Esophagus squamous epithelium (tissue), 4 donors: ENCODE data around the gene SORL1-AS1.

ENCODE experiments used
- CTCF ChIP-seq, 6 experiments: fragments of 450-650 bp in 4 of 6; fragments of 200-600 bp in 2 of 6; sonication (generic) in 2 of 6; IDR thresholded peaks; one replicate each; pipeline ENCODE4 v1.5.1; 2016 to 2019; ENCODE audit warnings: antibody characterized with exemption in 6 of 6, mild to moderate bottlenecking in 4 of 6, moderate library complexity in 4 of 6
- POLR2A ChIP-seq, 4 donors: fragments of 450-650 bp; IDR thresholded peaks; one replicate each; pipeline ENCODE4 v1.6.1; 2017; ENCODE audit warnings: antibody characterized with exemption in 4 of 4, mild to moderate bottlenecking in 4 of 4, moderate library complexity in 3 of 4

- TF ChIP-seq CTCF (IDR thresholded peaks at IDR 0.05), result no peak
- no peak for TF ChIP-seq POLR2A (IDR thresholded peaks at IDR 0.05)
Measured at GRCh38 chr11:121488641-121489040, 35.9 kb upstream of the SORL1-AS1 start.
